Suprapubic skin (tissue), 4 donors: ENCODE results near the gene MAGIX. TPM values are rescaled to one million over a fixed set of nuclear protein-coding genes. Genes with fewer than 3 reads are reported as not detected.
"Not testable (repeated sequence)": the region's sequence is repeated elsewhere in the genome, so short reads cannot be mapped to it uniquely, and the experiment has no call there.

Source experiments
- DNase-seq, 2 donors: peaks; one replicate each; pipeline ENCODE4 v3.0.0-alpha.2; 2019; ENCODE audit warnings: low spot score in 2 of 2
- H3K27ac ChIP-seq: fragments of 200-600 bp; sonication (generic); one replicate; pipeline ENCODE4 v1.5.1; 2019
- H3K27me3 ChIP-seq: fragments of 200-600 bp; sonication (generic); one replicate; pipeline ENCODE4 v1.5.1; 2019
- H3K36me3 ChIP-seq: fragments of 200-600 bp; sonication (generic); one replicate; pipeline ENCODE4 v1.5.1; 2019
- H3K4me1 ChIP-seq: fragments of 200-600 bp; sonication (generic); one replicate; pipeline ENCODE4 v1.5.1; 2019
- H3K4me3 ChIP-seq: fragments of 200-600 bp; sonication (generic); one replicate; pipeline ENCODE4 v1.5.1; 2019; ENCODE audit warnings: mild to moderate bottlenecking
- H3K9me3 ChIP-seq: fragments of 200-600 bp; sonication (generic); one replicate; pipeline ENCODE4 v1.5.1; 2019
- CTCF ChIP-seq, 2 donors: fragments of 200-600 bp in 1 of 2; fragments of 450-650 bp in 1 of 2; sonication (generic) in 1 of 2; IDR thresholded peaks; one replicate each; pipeline ENCODE4 v1.5.1; 2016 to 2019; ENCODE audit warnings: antibody characterized with exemption in 2 of 2, mild to moderate bottlenecking in 1 of 2, moderate library complexity in 1 of 2
- EP300 ChIP-seq: sonication (generic); formaldehyde crosslinking; IDR thresholded peaks from one replicate; pipeline ENCODE4 v1.6.1; 2017; ENCODE audit warnings: antibody characterized with exemption
- POLR2A ChIP-seq, 2 donors: fragments of 450-650 bp; IDR thresholded peaks; one replicate each; pipeline ENCODE4 v1.6.1; 2017; ENCODE audit warnings: antibody characterized with exemption in 2 of 2, mild to moderate bottlenecking in 2 of 2, moderate library complexity in 2 of 2
- POLR2AphosphoS5 ChIP-seq, 3 donors: sonication (generic); formaldehyde crosslinking; IDR thresholded peaks; one replicate each; pipeline ENCODE4 v1.6.1; 2017; ENCODE audit warnings: antibody characterized with exemption in 3 of 3
- WGBS: methylation state at CpG from one replicate; pipeline ENCODE4 v1.1.5; 2018; 5-methylcytosine and 5-hydroxymethylcytosine counted together
- total RNA-seq, 4 donors: library from RNA; depleted of rRNA; stranded (reverse); fragments of >200 nt; gene quantifications; one replicate each; pipeline ENCODE4 v1.1.0, GENCODE V29; 2016

The MAGIX gene
- total RNA-seq, 4 donors from 2014 or later, result 4.9 to 14.9 (median 9.0) TPM

DNA sequence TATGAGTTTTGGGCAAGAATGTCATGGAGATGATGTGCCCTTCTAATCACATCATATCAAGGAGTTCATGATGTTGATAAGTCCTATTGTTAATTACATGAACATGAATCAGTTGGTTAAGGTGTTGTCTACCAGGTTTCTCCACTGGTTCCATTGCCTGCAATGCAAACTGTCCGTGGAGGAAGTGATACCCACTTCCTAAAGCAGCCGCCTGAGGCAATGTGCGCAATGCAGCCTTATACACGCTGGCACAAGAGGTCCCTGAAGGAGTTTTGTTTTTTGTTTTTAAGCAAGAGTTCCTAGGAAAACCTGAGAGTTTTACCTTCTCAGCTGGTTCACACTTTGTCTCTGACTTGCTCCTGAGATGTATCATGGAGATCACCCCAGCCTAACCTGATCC is 33.1 kb upstream of the MAGIX start:
- H3K9me3 ChIP-seq, result no peaks in the 10 kb centered on the region
- no peaks in the 10 kb centered on the region for H3K27me3 ChIP-seq
- H3K4me1 ChIP-seq, result no peaks in the 10 kb centered on the region
- no peak overlapping the region for H3K4me3 ChIP-seq
- H3K27ac ChIP-seq, result no peak overlapping the region
- 76% methylated on average over 4 of the region's 4 CpGs for WGBS
- DNase-seq, result no peak
- no peaks in the 10 kb centered on the region for H3K36me3 ChIP-seq
- TF ChIP-seq POLR2AphosphoS5 (IDR thresholded peaks at IDR 0.05) (no peak), POLR2A (IDR thresholded peaks at IDR 0.05) (no peak), EP300 (no peak), CTCF (IDR thresholded peaks at IDR 0.05) (no peak)

- H3K27me3 ChIP-seq, H3K27ac ChIP-seq, H3K36me3 ChIP-seq, H3K9me3 ChIP-seq, H3K4me1 ChIP-seq, H3K4me3 ChIP-seq, DNase-seq: not testable (repeated sequence)
- 96% methylated on average over 7 of the region's 7 CpGs for WGBS
Measured at GRCh38 chrX:49132275-49132674, 30.3 kb upstream of the MAGIX start.

DNA sequence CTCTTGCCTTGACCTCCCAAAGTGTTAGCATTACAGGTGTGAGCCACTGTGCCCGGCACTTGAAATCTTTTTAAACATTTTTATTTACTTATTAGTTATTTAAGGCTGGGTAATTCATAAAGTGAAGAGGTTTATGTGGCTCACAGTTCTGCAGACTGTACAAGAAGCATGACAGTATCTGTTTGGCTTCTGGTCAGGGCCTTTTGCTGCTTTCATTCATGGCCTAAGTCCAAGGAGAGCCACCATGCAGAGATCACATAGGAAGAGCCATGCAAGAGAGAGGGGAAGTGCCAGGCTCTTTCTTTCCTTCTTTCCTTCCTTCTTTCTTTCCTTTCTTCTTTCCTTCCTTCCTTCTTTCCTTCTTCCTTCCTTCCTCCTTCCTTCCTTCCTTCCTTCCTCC is 28.8 kb upstream of the MAGIX start:
- DNase-seq, result no peak
- H3K36me3 ChIP-seq, result no peaks in the 10 kb centered on the region
- H3K4me3 ChIP-seq, result no peak overlapping the region
- no peaks in the 10 kb centered on the region for H3K27me3 ChIP-seq
- no peak overlapping the region for H3K27ac ChIP-seq
- no peaks in the 10 kb centered on the region for H3K4me1 ChIP-seq
- TF ChIP-seq EP300 (no peak), CTCF (IDR thresholded peaks at IDR 0.05) (no peak), POLR2A (IDR thresholded peaks at IDR 0.05) (no peak), POLR2AphosphoS5 (IDR thresholded peaks at IDR 0.05) (no peak)
- no peaks in the 10 kb centered on the region for H3K9me3 ChIP-seq
- 92% methylated on average over 1 of the region's 1 CpG for WGBS

DNA sequence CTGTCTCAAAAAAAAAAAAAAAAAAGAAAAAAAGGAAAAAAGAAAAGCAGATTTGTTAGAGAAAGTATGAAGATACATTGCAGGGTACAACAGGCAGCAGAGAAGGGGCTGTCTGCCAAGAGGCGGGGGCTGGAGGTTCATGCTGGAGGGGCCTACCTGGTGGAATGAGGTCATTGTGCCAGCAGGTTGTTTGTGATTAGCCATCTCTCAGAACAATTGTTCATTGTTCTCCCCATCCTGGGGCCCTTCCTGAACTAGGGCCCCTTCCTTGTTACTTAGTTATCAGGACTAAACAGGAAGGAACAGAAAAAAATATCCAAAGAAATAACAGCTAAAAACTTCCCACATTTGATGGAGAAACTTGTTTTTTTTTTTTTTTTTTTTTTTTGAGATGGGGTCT is 25.1 kb upstream of the MAGIX start:
- Histone ChIP-seq H3K4me1 (no peaks in the 10 kb centered on the region), H3K9me3 (no peaks in the 10 kb centered on the region), H3K36me3 (no peaks in the 10 kb centered on the region), H3K27ac (no peak overlapping the region), H3K4me3 (no peak overlapping the region), H3K27me3 (no peaks in the 10 kb centered on the region)
- DNase-seq, result no peak
- WGBS, result 88% methylated on average over 1 of the region's 1 CpG
- TF ChIP-seq CTCF (IDR thresholded peaks at IDR 0.05) (no peak), EP300 (no peak), POLR2AphosphoS5 (IDR thresholded peaks at IDR 0.05) (no peak), POLR2A (IDR thresholded peaks at IDR 0.05) (no peak)

- no peaks in the 10 kb centered on the region for H3K9me3 ChIP-seq
Measured at GRCh38 chrX:49139713-49140112, 22.8 kb upstream of the MAGIX start.

DNA sequence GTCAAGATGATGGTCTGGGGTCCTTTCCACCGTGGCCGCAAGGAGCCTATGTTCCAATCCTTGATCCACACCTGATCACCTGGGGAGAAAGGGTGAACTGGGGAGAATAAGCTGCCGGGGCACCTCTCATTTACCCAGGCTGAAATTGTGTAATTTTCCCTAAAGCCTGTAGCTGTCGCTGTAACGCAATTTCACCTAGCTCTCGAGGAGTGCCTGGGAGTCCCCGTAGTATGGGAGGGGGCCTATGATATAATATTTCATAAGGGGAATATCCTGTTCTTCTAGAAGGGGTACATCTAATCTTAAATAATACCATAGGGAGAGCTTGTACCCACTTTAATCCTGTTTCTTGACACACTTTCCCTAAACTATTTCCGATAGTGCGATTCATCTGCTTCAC is 20.3 kb upstream of the MAGIX start:
- not testable (repeated sequence) for DNase-seq, H3K27me3 ChIP-seq, H3K4me1 ChIP-seq, H3K9me3 ChIP-seq, H3K27ac ChIP-seq, H3K4me3 ChIP-seq, H3K36me3 ChIP-seq
- 56% methylated on average over 9 of the region's 9 CpGs for WGBS

More at GRCh38 chrX:49139713-49140112, 22.8 kb upstream of the MAGIX start:
- TF ChIP-seq POLR2A (IDR thresholded peaks at IDR 0.05) (no peak), CTCF (IDR thresholded peaks at IDR 0.05) (no peak), POLR2AphosphoS5 (IDR thresholded peaks at IDR 0.05) (no peak), EP300 (no peak)
- Histone ChIP-seq H3K36me3 (no peaks in the 10 kb centered on the region), H3K4me1 (no peaks in the 10 kb centered on the region), H3K4me3 (no peak overlapping the region), H3K27me3 (no peaks in the 10 kb centered on the region), H3K27ac (no peak overlapping the region)
- 88% methylated on average over 4 of the region's 4 CpGs for WGBS
- no peak for DNase-seq

GRCh38 chrX:49143154-49143553 is 19.4 kb upstream of the MAGIX start:
- not testable (repeated sequence) for H3K36me3 ChIP-seq, H3K9me3 ChIP-seq, H3K27ac ChIP-seq, H3K4me3 ChIP-seq, DNase-seq, H3K4me1 ChIP-seq, H3K27me3 ChIP-seq
- WGBS, result 71% methylated on average over 5 of the region's 7 CpGs
